OCI-M2 (cell line): ENCODE results near the gene RAD51B.
"Not testable (repeated sequence)": the region's sequence is repeated elsewhere in the genome, so short reads cannot be mapped to it uniquely, and the experiment has no call there.

Experiments
- DNase-seq: peaks from one replicate; lab custom pipeline; 2025; ENCODE audit not compliant: unreplicated experiment; lab: John Stamatoyannopoulos, UW

RAD51B gene

DNA sequence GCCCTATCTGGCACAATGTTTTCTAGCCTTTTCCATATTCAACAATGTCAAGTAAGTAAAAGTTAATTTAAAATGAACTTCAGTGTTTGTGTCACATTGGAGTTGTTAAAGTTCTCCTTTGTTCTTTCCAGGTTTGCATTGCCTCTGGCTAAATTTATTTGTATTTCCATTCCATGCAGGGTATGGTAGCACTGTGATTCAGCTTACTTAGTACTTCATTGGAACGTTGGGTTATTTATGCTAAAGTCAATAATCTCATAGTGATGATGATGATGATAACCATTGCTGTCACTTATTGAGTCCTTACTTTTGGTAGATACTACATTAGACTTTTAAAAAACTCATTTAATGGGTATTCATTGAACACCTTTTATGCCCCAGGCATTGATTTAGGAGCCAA lies 286.9 kb downstream of the RAD51B start:
- no peak for DNase-seq

DNA sequence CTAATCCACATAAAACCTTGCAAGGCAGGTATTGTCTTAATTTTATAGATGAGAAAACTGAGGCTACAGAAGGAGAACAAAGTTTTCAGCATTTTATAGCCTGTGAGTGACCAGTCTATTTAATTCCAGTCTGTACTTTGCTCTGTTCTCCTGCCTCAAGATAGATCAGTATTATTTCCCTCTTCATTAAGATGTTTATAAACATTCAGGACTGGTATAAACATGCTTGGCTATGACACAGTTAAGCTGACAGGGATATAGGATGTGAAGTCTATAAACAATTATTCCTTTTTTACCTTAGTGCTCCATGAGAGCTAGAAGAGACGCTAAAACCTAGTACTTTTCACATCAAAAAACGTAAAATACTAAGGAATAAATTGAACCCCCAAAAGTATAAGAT lies 287.3 kb downstream of the RAD51B start:
- no peak for DNase-seq

DNA sequence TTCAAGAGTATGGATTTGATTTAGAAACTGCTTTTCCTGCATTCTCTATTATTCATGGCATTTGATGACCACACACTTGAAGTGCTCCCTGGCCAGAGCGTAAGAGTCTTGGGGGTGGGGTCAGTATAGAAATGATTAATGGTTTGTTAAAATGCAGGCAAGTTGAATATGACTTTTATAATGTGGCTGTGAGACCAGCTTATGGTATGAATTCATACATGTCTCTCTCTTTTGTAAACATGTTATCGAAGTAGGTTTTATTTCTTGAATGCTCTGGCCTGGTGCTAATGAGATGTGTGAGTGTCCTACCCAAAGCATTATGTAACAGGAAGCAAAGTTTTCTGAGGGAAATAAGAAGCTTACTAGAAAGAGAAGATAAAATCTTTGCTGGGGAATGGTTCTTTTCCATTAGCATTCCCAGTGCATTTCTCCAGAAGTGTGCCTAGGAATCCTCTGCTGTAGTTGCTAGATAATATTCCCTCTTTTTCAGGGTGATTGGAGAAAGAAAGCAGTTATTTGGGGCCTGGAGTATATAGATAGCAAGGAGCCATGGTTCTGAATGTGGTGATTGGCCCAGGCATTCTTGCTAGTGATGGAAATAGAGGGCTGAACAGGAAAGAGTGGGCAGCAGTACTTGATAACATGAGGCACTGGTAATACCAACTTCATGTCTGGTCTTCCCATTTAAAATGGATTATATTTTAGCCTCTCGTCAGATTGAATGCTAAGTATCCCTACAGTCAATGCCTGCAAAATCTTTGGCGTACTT lies 289.7 kb downstream of the RAD51B start:
- no peak for DNase-seq

DNA sequence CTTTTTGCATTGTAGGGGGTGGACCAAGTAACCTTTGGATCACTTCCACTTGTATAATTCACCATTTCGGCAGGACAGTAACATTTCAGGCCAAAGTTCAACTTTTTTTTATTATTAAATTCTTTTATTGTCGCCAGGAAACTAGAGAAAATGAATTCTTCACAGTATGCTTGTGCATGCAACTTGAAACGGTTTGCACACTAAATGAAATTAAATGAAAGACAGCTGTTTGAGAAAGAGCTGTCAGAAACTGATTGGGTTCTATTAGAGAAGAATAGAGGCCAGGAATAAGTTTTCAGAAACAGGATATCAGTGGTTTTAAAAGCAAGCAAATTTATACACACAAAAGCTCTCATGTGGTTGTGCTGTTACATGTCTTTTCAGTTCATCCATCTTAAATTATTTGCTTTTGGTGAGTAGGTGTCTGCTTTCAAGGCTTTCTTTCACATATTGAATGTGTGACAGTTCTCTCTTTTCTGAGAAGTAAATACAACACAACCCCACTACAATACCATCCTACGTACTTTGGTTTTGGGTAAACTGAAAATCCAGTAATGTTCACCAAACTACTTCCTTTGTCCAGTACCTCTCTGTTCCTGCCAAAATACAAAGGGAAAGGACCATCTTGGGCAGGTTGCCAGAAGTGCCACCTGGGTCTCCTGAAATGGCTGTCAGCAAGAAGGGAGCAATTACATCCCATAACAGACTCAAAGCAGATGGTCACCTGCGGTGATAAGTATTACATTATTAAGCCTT lies 291.7 kb downstream of the RAD51B start:
- DNase-seq, result no peak

DNA sequence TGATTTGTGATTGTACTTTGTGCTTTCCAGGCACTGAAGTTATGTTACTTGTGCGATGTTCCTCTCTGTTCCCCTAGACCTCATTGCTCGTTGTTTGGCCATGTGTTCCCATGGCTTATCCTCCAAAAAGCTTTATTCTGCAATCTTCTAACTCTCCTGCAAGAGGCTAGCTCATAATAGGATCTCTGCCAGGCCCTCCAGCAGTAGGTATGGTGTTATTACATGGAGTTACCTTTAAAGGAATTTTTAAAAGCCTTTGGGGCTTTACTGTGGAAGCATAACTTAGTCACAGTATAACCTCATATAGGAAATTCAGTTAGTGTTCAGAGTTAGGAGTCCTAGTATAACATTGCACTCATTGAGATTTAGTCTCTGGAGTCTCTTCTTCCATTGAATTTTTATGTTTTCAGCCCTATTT lies 292.3 kb downstream of the RAD51B start:
- no peak for DNase-seq

DNA sequence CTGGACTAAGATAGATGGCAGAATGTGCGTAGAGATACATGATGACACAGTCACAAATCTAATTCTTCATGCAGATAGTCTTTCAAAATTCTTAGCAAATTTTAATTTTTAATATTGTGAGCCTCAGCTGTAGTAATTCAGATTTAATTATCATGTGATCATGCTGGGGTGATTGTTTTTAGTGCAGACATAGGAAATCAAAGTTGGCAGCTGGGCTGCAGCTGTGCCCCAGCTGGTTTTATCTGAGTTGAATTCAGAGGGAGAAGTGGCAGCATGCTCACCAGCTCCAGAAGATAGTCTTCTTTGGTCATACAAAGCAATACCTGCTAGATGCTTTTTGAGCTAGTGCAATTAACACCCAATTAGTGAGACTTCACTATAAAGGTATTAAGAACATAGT lies 292.9 kb downstream of the RAD51B start:
- DNase-seq, result no peak

DNA sequence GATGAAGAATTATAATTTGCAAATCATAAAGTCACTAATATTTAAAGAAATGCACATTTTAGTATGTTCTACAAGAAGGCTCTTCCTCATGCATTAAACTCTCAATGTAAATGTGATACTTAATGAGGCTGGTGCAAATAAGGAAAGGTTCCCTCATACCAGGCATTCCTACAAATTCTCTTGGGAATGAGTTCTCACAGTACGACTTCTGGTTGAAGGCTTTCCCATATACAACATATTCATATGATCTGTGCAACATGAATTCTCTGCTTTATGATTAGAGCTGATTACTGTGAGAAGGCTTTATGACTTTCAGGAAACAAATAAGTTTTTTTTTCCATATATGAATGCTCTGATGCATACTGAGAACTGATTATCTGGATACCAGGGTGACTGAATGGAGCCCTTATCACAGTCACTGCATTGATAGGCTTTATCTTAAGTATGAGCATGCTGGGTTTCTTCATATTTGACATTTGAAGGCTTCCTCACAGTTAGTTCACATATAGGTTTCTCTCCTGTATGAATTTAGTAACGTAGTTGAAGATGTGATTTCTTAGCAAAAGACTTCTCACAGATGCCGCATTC lies 293.9 kb downstream of the RAD51B start:
- DNase-seq, result no peak

DNA sequence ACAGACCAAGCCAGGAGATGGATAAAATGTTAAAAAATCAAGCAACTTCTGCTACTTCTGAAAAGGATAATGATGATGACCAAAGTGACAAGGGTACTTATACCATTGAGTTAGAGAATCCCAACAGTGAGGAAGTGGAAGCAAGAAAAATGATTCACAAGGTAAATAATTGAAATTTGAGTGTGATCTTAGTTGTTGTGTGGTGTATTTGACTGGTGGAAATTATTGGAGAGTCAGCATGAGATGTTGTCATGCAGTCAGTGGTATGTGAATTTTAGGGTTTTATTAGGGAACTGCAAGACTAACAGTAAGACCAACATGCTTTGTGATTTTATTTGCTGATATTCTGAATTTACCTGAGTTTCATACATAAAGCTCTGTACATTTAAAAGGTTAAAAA lies 296.4 kb downstream of the RAD51B start:
- DNase-seq, result not testable (repeated sequence)

DNA sequence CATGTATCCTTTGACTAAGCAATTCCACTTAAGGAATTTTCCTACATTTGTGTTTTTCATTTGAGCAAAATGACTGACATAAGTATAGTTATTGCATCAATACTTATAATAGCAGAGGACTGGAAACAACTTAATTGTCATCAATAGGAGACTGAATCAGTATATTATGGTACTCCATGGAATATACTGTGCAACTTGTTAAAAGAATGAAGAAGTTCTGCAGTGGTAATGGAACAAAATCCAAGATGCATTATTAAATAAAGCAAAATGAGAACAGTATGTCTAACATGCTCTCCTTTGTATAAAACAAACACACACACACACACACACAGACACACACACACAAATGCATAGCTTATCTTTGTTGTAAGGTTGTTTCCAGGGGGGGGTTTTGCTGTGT lies 303.1 kb downstream of the RAD51B start:
- DNase-seq, result no peak

DNA sequence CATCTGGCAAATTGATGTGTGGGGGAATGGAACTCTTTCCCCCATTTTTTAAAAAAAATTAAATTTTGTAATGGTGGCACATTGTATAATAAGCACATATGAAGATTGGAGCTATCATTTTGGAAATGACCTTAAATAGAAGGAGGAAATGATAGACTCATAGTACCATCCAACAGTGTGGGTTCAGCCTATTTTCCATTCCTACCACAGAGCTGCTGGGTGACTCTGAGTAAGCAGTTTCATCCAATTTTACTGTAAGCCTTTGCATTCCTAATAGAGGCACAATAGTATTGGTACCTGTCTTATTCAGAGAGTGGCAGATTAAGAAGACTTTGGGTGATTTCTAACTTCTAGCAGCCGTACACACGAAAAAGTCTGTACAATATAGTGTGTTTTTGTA lies 304.5 kb downstream of the RAD51B start:
- no peak for DNase-seq

DNA sequence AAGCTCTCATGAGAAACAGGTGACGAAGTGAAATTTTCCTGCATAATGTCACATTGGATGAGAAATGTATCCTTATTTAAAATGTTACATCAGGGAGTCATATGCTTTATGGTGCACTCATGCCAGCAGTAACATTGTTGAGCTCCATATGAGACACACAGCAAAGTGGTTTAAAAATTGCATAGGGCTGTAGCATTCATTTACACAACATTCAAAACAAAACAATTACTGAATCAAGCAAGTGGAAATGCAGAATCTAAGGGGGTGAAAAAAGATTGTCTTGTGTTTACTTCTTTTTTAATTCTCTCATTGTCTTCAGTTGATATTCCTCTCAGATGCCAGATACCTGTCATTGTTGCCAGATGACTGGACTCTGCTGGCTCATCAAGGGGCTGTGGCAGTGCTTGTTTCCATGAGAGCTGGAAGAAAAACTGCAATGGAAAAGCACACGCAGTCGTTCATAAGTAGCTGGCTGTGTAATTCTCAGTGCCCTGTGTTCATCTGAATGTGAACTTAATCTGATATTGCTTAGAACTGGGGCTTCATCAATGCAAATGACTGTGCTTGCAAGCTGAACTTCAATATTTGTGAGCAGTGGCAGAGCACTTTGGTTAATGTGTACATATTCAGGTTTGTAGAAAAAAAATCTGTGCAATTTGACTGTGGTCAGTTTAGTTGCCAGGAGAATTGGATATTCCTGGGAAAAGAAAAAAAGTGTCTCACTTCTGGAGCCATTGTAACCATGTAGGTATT lies 305.6 kb downstream of the RAD51B start:
- no peak for DNase-seq

DNA sequence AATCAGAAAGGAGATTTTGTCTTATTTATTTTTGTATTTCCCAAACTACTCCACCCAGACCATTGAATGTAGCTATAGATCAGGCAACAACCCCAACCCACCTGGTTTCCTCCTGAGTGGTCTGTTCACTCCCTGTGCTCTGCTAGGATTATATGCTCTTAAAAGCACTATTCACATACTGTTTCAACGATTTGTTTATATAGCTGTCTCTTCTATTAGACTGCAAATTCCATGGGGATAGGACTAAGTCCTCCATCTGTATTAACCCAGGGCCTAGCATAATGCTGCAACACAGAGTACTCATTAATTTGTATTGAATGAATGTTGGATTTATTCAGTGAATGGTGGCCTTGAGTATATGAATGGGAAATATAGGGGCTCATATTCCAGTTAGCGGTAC lies 307.6 kb downstream of the RAD51B start:
- DNase-seq, result no peak

DNA sequence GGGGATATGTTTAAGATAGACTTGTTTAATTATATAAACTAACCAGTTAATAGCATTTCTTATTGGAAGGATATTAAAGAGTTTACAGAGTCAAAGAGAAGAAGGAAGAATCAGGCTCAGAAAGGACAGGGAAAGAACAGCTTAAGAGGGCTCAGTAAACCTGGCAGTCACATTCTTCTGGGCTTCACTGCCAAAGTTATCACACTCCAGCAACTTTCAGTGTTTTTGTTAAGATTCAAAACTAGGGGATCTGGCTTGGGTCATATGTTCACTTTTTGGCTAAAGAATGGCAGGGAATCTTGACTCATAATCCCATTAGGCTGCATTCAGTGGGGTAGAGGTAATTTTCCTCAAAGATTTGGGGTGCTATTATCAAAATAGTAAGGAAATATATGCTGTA lies 312.3 kb downstream of the RAD51B start:
- no peak for DNase-seq

DNA sequence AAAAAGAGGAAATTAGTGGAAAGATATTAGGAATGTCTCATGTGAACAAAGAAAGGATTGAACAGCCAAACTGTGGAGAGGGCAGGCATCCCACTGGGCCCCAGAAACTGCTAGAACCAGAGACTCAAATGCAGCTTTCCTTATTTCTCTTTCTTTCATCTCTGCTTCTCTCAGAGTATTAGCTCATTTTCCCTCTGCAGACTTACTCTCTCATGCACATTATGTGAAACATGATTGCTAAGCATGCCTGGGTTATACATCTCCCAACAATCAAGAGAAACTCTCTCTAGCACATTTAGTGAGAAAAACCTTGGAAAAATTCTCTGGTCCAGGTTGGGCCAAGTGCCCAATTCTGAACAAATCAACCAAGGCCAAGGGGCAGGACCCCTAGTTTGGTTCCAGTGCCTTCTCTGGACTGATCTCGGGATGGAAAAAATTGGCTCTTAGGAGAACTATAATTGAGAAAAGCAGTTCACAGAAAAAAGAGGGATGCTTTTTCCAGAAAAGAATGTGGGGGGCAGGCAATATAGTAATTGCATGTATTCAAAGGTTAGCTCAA lies 313.1 kb downstream of the RAD51B start:
- no peak for DNase-seq

DNA sequence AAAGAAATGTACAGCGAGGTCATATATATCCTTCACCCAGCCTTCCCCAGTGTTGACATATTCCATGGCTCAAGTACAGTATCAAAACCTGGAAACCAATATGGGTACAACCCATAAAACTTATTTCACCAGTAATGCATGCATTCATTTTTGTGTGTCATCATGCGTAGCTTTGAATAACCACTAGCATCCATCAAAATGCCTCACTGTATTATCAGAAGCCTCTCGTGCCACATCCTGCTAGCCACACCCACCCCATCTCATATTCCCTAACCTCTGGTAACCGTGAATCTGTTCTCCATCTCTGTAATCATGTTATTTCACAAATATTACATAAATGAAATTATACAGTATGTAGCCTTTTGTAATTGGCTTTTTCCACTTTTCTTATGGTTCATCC lies 314.3 kb downstream of the RAD51B start:
- no peak for DNase-seq

DNA sequence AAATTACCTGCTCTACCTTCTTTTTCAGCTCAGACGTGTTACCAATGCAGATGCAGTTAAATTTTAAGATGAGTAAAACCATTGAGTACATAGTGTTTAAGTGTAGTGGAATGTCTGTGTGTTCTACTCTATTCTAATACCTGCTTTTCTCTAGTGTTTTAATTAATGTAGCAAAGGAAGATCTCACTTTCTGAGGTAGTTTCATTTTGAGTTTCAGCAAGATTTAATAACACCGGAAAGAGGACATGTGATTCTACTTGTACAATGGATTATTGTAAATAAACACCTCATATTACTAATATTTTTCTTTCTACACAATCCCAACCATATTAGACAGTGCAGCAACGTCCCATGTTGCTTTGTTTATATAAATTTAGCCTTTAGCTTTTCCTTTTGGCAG lies 315.4 kb downstream of the RAD51B start:
- DNase-seq, result no peak

DNA sequence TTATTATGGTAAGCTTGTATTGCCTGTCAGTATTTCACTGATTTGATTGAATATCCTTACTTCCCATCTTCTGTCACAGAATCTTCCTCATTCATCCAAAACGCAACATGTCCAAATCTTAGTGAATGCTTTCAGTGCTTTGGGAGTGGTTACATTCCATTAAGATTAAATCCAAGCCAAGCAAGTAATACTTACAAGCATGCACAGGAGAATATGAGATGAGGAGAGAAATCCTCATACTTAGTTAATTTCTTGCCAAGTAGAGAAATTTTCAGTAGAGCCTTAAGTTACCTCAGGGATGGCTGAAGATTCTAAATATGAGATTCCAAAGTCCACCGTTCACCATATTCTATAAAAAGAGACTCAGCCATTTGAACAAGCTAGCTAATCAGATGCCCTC lies 316.0 kb downstream of the RAD51B start:
- DNase-seq, result no peak

DNA sequence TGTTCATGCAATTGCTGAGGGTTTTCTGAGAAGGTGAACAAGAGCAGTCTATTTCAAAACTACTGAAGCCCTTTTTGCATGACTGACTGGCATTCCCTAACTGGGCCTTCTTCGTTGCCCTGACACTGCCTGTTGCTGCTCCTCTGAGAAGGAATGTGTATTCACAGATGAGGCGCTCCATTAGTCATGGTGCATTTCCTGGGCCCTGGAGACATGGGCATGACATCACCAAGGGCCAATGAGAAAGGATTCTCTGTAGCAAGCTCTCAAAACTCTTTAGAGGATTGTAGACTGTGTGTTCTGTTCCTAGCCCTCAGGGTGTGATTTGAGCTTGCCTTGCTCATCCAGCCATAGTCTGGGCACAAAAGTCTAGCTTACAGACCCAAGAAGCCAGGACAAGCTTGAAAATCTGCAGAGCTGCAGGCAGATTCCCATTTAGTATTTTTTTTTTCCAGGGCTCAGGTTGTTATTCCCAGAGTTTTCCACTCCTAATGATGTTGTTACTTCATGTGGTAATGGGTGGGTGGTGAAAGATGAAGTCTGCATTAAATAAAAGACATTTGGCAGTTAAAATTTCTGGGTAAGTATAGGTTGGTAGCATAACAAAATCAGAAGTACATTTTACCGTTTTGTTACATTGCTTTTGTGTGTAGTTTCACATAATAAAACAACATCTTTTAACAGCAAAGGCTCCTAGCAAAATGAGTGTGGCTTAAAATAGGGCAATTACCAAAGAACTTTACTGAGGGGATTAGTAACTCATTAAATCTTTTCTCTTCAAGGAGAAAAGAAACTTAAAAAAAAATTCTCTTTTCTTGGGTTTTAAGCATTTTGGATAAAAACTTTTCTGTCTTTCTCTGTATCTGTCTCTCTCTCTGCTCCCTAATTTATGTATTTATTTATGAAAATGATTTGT lies 318.4 kb downstream of the RAD51B start:
- no peak for DNase-seq

DNA sequence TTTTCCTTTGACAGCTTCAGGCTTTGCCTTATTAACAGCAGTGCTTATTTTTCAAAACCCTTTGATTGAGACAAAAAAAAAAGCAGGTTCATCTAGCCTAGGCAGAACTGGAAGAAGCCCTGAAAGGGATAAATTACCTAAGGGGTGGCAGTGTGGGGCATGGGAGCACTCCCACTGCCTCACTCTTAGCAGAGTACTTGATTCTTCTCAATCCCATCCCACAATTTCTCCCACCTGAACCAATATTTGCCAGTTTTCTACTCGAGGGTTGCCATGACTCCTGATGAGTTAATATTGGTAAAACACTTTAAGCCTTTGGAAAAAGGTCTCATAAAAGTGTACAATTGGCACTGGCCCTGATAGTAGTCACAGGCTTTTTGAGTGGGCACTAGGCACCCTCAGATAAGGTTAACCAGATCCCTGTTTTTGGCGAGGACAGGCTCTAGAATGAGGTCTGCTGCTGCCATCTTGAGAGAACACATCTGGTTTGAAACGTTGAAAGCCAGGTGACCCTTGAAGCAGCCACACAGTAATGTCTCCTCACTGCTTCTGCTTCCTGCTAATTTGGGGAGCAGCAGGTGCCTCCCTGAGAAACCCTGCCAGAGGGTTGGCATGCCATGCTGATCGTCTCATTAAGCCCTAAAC lies 320.0 kb downstream of the RAD51B start:
- DNase-seq, result no peak
